ENCODE data around the gene TMBIM6.

The TMBIM6 gene

DNA sequence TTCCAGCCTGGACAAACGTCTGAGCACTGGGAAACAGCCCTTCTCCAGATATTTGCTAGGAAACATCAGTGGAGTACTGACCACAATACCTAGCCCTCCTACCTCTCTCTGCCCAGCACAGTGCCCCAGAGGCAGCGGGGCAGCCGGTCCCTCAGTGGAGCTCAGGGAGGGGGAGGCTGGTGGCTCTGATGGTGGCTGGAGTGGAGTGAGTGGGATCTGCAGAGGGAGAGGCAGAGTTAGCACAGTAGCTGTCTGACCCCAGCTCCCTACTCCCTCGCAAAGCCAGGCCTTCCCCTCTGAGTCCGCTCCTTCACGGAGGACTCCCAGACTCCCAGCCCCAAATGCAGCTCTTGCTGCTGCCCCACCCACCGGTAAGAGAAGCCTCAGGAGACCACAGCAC lies 56.9 kb downstream of the TMBIM6 start:
- no peak for DNase-seq (ENCODE audit: low spot score)

DNA sequence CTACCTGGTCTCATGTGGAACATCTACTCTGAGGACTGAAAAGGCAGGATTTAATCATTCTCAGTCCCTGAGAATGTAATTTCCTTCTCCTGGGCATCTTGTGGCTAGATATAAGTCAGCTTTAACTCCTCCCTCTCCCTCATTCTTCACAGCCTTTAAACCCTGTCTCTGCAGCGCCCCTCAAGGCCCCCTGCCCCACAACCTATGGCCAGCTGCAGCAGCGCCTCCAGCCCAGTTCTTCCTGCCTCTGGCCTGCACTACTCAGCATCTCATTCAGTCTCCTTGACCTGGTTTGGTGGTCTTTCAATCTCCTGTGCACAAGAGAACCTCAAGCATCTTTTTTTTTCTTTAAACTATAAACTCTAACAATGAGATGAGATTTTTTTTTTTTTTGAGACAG lies 57.6 kb downstream of the TMBIM6 start:
- DNase-seq (ENCODE audit: low spot score): no peak

DNA sequence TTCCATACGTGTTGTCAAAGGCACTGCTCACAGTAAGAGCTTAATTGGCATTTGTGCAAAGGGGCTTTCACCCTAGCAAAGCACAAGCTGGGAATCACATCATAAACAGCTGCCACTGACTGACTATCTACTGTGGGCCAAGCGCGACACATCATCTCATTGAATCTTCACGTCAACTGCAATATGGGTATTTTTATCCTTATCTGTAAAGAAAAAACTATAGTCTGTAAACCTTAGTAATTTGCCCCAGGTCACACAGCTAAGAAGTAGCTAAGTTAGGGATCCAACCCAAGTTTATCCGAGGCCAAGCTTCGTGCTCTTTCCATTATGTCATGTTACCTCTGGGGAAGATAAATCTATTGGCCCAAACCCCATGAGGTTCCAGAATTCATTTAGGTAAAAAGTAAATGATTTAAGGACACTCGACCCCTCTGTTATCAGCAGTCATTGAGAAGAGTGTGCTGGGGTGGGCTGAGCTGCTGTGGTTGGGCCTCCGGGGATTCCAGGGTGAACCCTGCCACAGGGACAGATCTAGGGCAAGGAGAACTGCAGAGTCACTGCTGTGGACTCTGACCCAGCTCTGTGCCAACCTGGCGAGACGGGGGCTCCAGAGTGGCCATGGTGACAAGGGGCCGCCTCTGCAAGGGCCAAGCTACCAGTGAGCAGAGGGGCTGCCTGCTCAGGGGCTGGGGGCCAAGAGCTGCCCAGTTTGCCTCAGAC lies 59.2 kb downstream of the TMBIM6 start:
- DNase-seq (ENCODE audit: low spot score): no peak

DNA sequence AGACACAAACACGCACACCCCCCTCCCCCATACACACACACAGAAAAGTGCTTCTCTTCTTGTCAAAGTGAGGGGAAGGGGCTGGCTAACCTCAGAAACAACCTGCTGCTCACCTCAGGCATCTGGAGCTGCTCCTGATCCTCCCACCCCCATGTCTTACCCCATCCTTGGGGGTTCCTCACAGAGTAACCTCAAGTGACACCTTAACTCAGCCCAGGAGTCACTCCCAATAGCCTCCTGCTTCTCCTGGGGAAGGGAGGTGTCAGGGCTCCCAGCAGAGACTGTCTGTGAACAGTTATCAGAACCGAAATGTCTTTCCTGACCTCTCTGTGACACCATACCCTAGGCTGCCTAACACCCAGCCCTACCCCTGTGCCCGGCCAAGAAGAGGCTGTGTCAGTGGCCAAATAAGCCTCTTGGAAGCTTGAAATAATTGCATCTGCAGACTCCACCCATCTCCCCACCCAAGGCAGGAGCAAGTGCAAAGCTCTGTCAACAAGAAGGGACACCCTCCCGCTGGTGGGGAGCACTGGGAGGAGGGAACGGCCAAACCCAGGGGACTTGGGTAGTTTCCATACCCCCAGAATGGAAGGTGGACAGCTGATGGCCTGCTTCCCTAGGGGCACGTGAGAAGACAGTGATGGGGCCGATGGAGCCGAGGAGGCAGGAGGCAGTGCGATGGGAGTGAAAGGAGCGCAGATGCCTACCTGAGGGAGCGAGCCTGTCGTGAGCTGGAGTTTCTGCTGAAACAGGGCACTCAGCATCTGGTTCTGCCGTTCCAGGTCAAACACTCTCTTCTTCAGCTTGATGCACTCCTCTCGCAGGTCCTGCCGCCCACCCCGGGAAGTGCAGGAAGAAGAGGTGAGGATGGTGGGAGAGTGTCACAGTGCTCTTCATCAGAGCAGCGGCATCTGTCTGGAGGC lies 60.0 kb downstream of the TMBIM6 start:
- no peak for DNase-seq (ENCODE audit: low spot score)

DNA sequence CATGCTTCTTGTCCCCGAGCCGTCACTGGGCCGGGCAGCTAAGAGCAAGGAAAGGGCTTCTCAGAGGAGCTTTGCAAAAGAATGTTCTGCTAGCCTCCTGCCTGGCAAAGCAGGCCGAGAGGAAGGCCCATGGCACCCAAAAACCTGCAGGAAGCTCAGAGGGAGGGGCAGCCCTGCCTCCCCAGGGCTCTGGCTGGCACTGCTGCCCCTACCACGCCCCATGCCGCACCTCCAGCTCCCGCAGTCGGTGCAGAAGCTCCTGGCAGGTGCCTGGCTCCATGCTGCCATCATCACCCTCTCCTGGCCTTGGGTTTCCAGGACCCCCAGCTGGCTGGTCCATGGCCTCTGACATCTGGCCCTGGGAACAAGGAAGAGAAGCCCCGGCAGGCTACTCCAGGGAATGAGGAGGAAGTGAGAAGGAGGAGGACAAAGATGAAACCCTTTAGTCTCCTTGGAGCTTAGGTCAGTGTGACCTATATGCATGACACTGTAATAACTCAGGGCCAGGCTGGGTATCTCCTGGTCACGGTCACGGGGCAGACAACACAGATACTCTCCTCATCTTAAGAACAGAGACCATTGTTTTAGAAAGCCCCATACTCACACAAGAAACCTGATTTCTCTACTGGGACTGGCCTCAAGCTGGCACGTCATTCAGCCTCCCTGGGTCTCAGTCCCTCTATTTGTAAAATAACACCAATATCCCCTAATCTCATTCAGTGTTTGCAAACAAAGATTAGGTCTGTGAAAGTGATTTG lies 62.5 kb downstream of the TMBIM6 start:
- DNase-seq (ENCODE audit: low spot score): no peak

DNA sequence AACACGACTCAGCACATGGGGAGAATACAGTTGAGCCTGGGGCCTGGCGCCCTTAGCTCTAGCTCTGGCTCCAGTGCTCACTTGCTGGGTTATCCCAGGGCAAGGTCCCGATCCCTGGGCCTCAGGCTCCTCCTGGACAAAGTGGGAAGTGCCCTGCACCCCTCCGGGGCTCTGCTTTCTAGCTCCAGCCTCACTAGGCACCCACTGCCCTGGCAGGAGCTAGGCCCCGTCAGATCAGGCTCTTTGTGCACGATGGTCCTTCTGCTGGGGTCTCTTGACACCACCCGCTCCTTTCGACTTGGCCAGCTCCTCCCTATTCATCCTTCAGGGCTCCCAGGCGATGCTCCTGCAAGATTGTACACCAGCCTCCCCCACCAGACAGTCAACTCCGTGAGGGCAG lies 63.5 kb downstream of the TMBIM6 start:
- no peak for DNase-seq (ENCODE audit: low spot score)

DNA sequence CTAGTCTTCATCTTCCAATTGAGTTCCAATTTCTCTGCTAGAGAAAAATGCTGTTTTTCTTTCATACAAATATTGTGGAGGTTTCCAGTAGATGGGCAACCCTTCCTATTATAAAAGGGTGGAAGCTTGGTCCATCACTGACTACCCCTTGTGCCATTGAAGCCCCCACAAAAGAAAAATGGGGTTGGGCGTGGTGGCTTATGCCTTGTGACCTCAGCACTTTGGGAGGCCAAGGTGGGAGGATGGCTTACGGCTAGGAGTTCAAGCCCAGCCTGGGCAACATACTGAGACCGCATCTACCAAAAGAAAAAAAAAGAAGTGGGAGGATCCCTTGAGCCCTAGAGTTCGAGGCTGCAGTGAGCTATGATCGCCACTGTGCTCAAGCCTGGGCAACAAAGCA lies 64.1 kb downstream of the TMBIM6 start:
- no peak for DNase-seq (ENCODE audit: low spot score)

DNA sequence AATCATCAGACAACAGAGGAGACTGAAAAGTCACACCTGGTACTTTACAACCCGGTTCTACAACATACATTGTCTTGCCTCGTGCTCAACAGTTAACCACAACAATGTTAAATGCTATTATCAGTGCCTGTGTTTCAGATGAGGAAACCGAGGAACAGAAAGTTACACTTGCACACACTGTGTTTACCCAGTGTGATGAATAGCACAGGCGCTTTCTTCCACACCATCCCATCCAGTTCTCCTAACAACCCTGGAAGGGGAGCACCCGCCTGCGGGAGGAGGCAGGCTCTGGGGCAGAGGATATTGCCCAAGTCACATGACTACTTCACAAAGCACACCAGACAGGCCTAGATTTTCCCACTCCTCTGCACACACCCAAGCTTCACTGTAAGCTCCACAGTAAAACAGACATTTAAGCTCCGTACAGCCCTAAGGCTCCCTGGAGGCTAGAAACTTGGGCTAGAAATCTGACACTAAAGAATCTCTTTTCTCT lies 65.0 kb downstream of the TMBIM6 start:
- no peak for DNase-seq (ENCODE audit: low spot score)

DNA sequence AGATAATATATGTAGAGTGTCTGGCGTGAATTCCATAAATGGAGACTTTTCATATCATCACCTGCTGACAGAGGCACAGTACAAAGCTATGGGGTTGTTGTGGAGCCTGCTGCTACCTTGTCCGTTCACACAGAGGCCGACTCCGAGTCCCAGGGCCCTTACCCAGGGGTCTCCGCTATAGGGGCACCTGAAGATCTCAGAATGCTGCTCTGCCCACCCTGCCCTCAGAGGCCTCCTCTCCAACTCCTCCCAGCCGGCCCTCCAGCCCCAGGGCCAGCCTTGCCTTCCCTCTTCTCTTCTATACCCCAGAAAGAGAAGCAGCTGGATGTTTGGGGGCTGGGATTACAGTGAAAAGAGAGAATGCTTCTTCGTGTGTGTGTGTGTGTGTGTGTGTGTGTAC lies 65.5 kb downstream of the TMBIM6 start:
- no peak for DNase-seq (ENCODE audit: low spot score)

DNA sequence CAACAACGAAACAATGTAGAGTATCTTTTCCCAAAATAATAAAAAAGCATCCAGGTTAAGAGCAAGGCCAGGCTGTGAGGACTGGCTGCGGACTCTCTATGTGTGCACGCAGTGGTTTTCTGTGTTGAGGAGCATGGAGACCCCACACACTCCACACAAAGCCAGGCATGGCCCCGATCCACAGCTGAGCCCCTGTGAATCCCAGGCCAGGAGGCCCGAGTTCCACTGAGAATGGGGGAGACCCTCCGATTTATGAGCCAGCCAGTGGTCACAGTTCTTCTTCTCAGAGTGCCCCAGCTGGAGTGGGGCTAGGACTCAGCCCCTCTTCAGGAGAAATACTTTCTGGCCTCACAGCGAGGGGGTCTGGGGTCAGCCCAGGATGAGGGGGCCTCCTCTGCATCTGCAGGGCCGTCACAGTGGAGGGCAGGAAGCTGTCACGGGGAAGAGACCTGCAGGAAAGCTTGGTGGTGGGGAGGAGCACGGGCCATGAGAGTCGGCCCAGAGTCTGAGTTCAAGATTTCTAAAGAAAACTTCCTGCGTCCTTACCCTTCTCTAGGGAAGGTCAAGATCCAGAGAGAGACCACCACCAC lies 66.7 kb downstream of the TMBIM6 start:
- DNase-seq (ENCODE audit: low spot score): no peak

DNA sequence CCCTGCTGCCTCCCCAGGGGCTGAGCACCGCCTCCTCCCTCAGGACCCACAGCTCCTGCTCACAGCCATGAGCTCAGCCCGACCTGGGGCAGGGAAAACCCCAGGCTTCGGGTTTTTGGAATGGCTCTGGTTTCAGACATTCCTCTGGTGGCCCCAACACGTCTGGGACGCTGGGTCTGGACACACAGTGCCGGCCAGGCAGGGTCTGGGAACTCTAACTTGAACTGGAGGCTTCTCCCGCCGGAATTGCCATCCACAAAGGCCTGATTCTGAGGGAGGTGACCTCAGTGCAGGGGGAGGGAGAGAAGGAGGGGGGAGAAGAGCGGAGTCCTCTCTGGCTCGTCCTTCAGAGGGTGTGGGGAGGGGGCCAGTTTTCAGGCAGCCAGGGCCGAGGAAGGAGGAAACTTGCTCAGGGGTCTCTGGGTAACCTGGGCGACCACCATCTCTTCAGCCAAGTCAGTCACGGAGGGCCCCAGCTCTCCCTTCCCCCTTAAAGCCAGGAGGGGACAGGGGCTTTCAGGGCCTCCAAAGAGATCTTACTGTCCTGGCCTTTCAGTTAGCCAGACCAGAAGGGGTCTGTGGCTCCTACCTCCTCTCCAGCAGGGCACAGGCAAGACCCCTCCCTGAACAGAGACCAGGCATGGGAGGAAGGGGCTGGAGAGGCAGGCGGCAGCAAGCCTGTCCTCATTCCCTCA lies 67.5 kb downstream of the TMBIM6 start:
- no peak for DNase-seq (ENCODE audit: low spot score)

DNA sequence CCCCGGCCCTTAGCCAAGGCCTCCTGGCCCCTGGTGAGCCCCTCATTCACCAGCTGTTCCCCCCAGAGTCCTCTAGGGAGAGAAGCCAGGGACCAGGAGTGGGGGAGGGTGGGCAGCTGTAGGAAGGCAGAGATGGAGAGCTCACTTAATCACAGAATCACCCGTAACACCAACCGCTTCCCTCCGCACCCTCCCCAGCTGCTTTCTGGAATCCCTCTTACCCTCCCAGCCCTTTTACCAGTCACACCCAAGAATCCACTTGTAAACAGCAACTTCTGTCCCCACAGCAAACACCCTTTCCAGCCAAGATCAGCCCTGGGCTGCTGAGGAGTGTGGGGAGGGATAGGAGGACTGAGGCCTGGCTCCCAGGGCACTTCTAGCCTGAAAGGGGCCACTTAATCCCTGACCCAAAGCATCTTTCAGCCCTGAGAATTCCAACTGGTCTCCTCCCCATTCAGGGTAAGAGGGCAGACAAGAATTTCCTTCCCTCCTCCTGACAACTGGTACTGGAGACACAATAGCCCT lies 68.1 kb downstream of the TMBIM6 start:
- no peak for DNase-seq (ENCODE audit: low spot score)

DNA sequence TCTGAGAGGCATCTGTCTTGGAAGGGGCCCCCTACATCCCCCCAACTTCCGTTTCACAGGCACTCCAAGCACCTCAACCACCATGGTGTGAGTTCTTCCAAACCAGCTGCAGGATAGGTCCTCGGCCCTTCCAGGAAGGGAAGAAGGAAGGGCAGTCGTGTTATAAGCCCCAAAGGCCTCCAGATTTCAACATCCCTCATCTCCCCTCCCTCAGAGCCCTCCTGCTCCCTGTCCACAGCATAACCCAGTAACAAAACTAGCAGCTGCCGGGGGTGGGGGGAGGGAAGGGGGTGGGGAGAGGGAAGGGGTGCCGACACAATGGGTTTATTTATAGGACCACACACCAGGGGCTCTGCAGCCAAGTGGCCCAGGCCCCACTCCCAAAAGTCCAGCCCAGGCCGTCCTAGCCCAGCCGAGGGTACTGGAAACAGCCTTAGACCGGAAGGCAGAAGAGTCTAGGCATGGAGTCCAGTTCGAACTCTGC lies 68.6 kb downstream of the TMBIM6 start:
- DNase-seq (ENCODE audit: low spot score): no peak

DNA sequence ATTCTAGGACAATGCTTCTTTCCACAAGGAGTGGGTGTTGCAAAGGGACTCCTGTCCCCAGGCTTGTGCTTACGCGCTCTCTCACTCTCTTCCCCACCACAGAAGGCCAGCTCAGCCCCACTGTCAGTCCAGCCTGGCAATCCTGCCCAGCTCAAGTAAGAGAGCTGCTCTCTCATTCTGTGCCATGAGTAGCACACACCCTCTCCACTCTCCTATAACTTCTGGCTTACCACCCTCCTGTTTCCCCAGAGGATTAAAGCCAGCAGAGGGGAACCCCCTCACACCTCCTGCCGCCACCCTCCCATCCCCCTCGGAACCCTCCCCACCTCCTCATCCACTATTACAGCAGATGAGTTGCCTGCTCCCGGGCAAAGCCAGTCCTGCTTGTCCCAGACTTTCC lies 69.8 kb downstream of the TMBIM6 start:
- no peak for DNase-seq (ENCODE audit: low spot score)

DNA sequence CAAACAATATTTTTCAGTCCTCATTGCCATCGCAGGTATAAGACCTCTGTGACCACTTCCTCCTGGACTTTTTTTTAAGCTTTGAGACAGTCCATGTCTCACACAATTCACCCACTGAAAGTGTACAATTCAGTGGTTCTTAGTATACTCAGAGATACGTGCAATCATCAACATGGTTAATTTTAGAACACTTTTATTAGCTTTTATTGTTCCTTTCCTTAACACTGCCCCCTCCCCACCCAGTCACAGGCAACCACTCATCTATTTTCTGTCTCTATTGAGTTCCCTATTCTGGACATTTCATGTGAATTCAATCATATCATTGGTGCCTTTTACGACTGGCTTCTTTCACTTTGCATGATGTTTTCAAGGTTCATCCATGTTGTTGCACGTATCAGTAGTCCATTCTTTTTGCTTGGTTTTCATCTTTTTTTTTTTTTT lies 70.6 kb downstream of the TMBIM6 start:
- no peak for DNase-seq (ENCODE audit: low spot score)

DNA sequence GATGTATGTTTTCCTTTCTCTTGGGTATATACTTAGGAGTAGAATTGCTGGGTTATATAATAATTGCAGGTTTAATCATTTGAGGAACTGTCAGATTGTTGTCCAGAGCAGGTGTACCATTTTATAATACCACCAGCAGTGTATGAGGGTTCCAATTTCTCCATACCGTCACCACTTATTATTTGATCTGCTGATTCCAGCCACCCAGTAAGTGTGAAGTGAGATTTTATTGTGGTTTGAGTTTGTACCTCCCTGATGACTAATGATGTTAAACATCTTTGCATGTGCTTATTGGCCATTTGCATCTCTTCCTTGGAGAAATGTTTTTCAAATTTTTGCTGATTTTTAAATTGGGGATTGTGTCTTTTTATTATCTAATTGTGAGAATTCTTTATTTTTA lies 71.8 kb downstream of the TMBIM6 start:
- no peak for DNase-seq (ENCODE audit: low spot score)
